GM23338 (cell line): ENCODE measurements around the gene NF1. TPM values are rescaled to one million over a fixed set of nuclear protein-coding genes. Genes with fewer than 3 reads are reported as not detected.

Experiments used
- ATAC-seq: fragments of 200-7000 bp; cut with Tn5 transposase; 3 replicates; pipeline ENCODE4 v1.9.1; 2020
- DNase-seq: peaks from one replicate; pipeline ENCODE4 v3.0.0-alpha.2; 2015; ENCODE audit warnings: low spot score
- H2AFZ ChIP-seq: fragments of 200-600 bp; sonication (generic); 2 replicates; pipeline ENCODE4 v1.8.0; 2016; ENCODE audit warnings: antibody characterized with exemption, mild to moderate bottlenecking, moderate library complexity
- H3F3A ChIP-seq: fragments of 200-600 bp; sonication (generic); replicated peaks from 2 replicates; pipeline ENCODE4 v1.8.0; 2017; ENCODE audit warnings: antibody characterized with exemption, mixed run types, low read depth
- H3K27ac ChIP-seq: fragments of 200-600 bp; sonication (generic); 2 replicates; pipeline ENCODE4 v1.6.1; 2016; ENCODE audit warnings: low read depth
- H3K27me3 ChIP-seq: fragments of 200-600 bp; sonication (generic); 2 replicates; pipeline ENCODE4 v1.8.0; 2016; ENCODE audit warnings: mild to moderate bottlenecking, mixed run types, moderate library complexity; ENCODE audit not compliant: insufficient read depth
- H3K36me3 ChIP-seq: fragments of 200-600 bp; sonication (generic); 2 replicates; pipeline ENCODE4 v1.8.0; 2016; ENCODE audit warnings: mild to moderate bottlenecking; ENCODE audit not compliant: insufficient read depth
- H3K4me1 ChIP-seq: fragments of 200-600 bp; sonication (generic); 2 replicates; pipeline ENCODE4 v1.8.0; 2016; ENCODE audit warnings: mild to moderate bottlenecking, moderate library complexity; ENCODE audit not compliant: insufficient read depth
- H3K4me2 ChIP-seq: fragments of 200-600 bp; sonication (generic); 2 replicates; pipeline ENCODE4 v1.7.1; 2017; ENCODE audit warnings: mixed run types
- H3K4me3 ChIP-seq: fragments of 200-600 bp; sonication (generic); 2 replicates; pipeline ENCODE4 v1.6.1; 2016; ENCODE audit warnings: mixed run types
- H3K79me2 ChIP-seq: fragments of 200-600 bp; sonication (generic); replicated peaks from 2 replicates; pipeline ENCODE4 v1.8.0; 2017; ENCODE audit warnings: mild to moderate bottlenecking; ENCODE audit not compliant: insufficient read depth
- H3K9me2 ChIP-seq: fragments of 200-600 bp; sonication (generic); 2 replicates; pipeline ENCODE4 v1.8.0; 2017; ENCODE audit not compliant: insufficient read depth
- H4K20me1 ChIP-seq: fragments of 200-600 bp; sonication (generic); replicated peaks from 2 replicates; pipeline ENCODE4 v1.8.0; 2017; ENCODE audit warnings: mild to moderate bottlenecking; ENCODE audit not compliant: insufficient read depth
- H3K27ac Mint-ChIP-seq: 2 replicates; pipeline ENCODE4 v1.8.0; 2020; ENCODE audit warnings: inconsistent platforms, mild to moderate bottlenecking, moderate library complexity, mixed read lengths
- H3K27me3 Mint-ChIP-seq: 3 replicates; pipeline ENCODE4 v1.8.0; 2022; ENCODE audit warnings: low read depth, mild to moderate bottlenecking, moderate library complexity, mixed read lengths, inconsistent platforms; ENCODE audit not compliant: insufficient read depth, poor library complexity
- H3K36me3 Mint-ChIP-seq: 3 replicates; pipeline ENCODE4 v1.8.0; 2021; ENCODE audit warnings: low read depth, mild to moderate bottlenecking, inconsistent platforms, moderate library complexity, mixed read lengths
- H3K4me1 Mint-ChIP-seq: 3 replicates; pipeline ENCODE4 v1.8.0; 2020; ENCODE audit warnings: mild to moderate bottlenecking, inconsistent platforms, mixed read lengths
- H3K4me3 Mint-ChIP-seq: 3 replicates; pipeline ENCODE4 v1.8.0; 2021; ENCODE audit warnings: moderate library complexity, mild to moderate bottlenecking, inconsistent platforms, mixed read lengths
- H3K9me3 Mint-ChIP-seq: 3 replicates; pipeline ENCODE4 v1.8.0; 2020; ENCODE audit warnings: moderate library complexity, mild to moderate bottlenecking, inconsistent platforms, mixed read lengths
- CREB1 ChIP-seq: fragments of 250-450 bp; sonication (Bioruptor Pico); IDR thresholded peaks from 2 replicates; pipeline ENCODE4 v1.5.0; 2020; ENCODE audit warnings: low read depth, mild to moderate bottlenecking, moderate library complexity
- EZH2 ChIP-seq: fragments of 200-600 bp; sonication (generic); IDR thresholded peaks from one replicate; pipeline ENCODE4 v1.8.0; 2017; ENCODE audit warnings: antibody characterized with exemption, mild to moderate bottlenecking, low read depth; ENCODE audit not compliant: unreplicated experiment
- EZH2phosphoT487 ChIP-seq: fragments of 200-600 bp; sonication (generic); IDR thresholded peaks from one replicate; pipeline ENCODE4 v1.8.1; 2018; ENCODE audit warnings: antibody characterized with exemption; ENCODE audit not compliant: unreplicated experiment
- JUNB ChIP-seq: IDR thresholded peaks from one replicate; pipeline ENCODE4 v1.6.1; 2016; ENCODE audit warnings: antibody characterized with exemption; ENCODE audit not compliant: unreplicated experiment
- NANOG ChIP-seq: IDR thresholded peaks from 2 replicates; pipeline ENCODE4 v1.6.1; 2016; ENCODE audit warnings: antibody characterized with exemption, borderline replicate concordance
- POLR2AphosphoS5 ChIP-seq: IDR thresholded peaks from 2 replicates; pipeline ENCODE4 v1.6.1; 2016; ENCODE audit warnings: antibody characterized with exemption, low read depth
- STAT1 ChIP-seq: IDR thresholded peaks from one replicate; pipeline ENCODE4 v1.6.1; 2016; ENCODE audit warnings: antibody characterized with exemption; ENCODE audit not compliant: unreplicated experiment
- ZNF114 ChIP-seq: fragments of 250-450 bp; sonication (Bioruptor Pico); IDR thresholded peaks from 2 replicates; pipeline ENCODE4 v1.5.0; 2020; ENCODE audit warnings: mild to moderate bottlenecking, moderate library complexity
- ZNF331 ChIP-seq: fragments of 250-450 bp; sonication (Bioruptor Pico); IDR thresholded peaks from 2 replicates; pipeline ENCODE4 v1.5.0; 2020; ENCODE audit warnings: low read depth, mild to moderate bottlenecking, moderate library complexity
- polyA plus RNA-seq: library from polyadenylated mRNA; unstranded; fragments of >200 nt; fragmentation: Nextera tagmentation; extraction: Ambion mirVana; gene quantifications from 2 replicates; pipeline ENCODE4 v1.2.1, GENCODE V29; 2016
- total RNA-seq: library from RNA; depleted of rRNA; stranded (reverse); fragments of >200 nt; shearing (Covaris generic); gene quantifications from 2 replicates; pipeline ENCODE4 v1.2.3, GENCODE V29; 2014
- TF ChIP-seq, protein P1 (sequence below): IDR thresholded peaks from 2 replicates; pipeline ENCODE4 v1.6.1; 2016; ENCODE audit warnings: antibody characterized with exemption
- TF ChIP-seq, protein P2 (sequence below), 2 experiments: fragments of 200-600 bp in 1 of 2; sonication (generic) in 1 of 2; conservative IDR thresholded peaks; 2 replicates each; pipeline versions ENCODE4 v1.5.1 to v1.6.1; 2016 to 2017; ENCODE audit warnings: antibody characterized with exemption in 2 of 2, low read depth in 2 of 2, mild to moderate bottlenecking in 2 of 2, moderate library complexity in 1 of 2
- TF ChIP-seq, protein P3 (sequence below): IDR thresholded peaks from one replicate; pipeline ENCODE4 v1.6.1; 2018; ENCODE audit warnings: antibody characterized with exemption; ENCODE audit not compliant: unreplicated experiment
- TF ChIP-seq, protein P4 (sequence below): fragments of 250-450 bp; sonication (Bioruptor Pico); IDR thresholded peaks from 2 replicates; pipeline ENCODE4 v1.5.0; 2020; ENCODE audit warnings: mild to moderate bottlenecking, moderate library complexity

NF1 gene
- total and polyA plus RNA-seq, 2 experiments from 2014 or later: 16.3 to 49.7 TPM

GRCh38 chr17:31132977-31133376 is 38.2 kb downstream of the NF1 start:
- no peaks in the 10 kb centered on the region for H3F3A ChIP-seq
- no peak overlapping the region for H3K27ac Mint-ChIP-seq
- H3K27me3 Mint-ChIP-seq: peaks cover 5% of the 10 kb centered on the region
- H3K4me3 ChIP-seq: no peak overlapping the region
- DNase-seq (no peak), ATAC-seq (no peak)
- H3K36me3 Mint-ChIP-seq: no peaks in the 10 kb centered on the region; the same call in 1 of the 3 replicates
- H3K9me3 Mint-ChIP-seq: no peaks in the 10 kb centered on the region
- no peak overlapping the region for H2AFZ ChIP-seq
- H3K9me2 ChIP-seq: no peaks in the 10 kb centered on the region
- no peak overlapping the region for H3K4me3 Mint-ChIP-seq
- H3K27me3 ChIP-seq: no peaks in the 10 kb centered on the region
- H3K27ac ChIP-seq: no peak overlapping the region
- peaks cover 9% of the 10 kb centered on the region; the same call in 1 of the 2 replicates for H3K4me1 ChIP-seq
- TF ChIP-seq NANOG (no peak), JUNB (no peak), ZNF114 (no peak), EZH2 (no peak), CREB1 (CRISPR knock-in tag) (no peak), POLR2AphosphoS5 (no peak), EZH2phosphoT487 (no peak), STAT1 (no peak), ZNF331 (CRISPR knock-in tag) (no peak)
- TF ChIP-seq, protein P1, sequence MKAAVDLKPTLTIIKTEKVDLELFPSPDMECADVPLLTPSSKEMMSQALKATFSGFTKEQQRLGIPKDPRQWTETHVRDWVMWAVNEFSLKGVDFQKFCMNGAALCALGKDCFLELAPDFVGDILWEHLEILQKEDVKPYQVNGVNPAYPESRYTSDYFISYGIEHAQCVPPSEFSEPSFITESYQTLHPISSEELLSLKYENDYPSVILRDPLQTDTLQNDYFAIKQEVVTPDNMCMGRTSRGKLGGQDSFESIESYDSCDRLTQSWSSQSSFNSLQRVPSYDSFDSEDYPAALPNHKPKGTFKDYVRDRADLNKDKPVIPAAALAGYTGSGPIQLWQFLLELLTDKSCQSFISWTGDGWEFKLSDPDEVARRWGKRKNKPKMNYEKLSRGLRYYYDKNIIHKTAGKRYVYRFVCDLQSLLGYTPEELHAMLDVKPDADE: no peak
- TF ChIP-seq, protein P2, sequence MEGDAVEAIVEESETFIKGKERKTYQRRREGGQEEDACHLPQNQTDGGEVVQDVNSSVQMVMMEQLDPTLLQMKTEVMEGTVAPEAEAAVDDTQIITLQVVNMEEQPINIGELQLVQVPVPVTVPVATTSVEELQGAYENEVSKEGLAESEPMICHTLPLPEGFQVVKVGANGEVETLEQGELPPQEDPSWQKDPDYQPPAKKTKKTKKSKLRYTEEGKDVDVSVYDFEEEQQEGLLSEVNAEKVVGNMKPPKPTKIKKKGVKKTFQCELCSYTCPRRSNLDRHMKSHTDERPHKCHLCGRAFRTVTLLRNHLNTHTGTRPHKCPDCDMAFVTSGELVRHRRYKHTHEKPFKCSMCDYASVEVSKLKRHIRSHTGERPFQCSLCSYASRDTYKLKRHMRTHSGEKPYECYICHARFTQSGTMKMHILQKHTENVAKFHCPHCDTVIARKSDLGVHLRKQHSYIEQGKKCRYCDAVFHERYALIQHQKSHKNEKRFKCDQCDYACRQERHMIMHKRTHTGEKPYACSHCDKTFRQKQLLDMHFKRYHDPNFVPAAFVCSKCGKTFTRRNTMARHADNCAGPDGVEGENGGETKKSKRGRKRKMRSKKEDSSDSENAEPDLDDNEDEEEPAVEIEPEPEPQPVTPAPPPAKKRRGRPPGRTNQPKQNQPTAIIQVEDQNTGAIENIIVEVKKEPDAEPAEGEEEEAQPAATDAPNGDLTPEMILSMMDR (conservative IDR thresholded peaks at IDR 0.05; ENCODE audit: low read depth in 2 of 2): no peak
- TF ChIP-seq, protein P3, sequence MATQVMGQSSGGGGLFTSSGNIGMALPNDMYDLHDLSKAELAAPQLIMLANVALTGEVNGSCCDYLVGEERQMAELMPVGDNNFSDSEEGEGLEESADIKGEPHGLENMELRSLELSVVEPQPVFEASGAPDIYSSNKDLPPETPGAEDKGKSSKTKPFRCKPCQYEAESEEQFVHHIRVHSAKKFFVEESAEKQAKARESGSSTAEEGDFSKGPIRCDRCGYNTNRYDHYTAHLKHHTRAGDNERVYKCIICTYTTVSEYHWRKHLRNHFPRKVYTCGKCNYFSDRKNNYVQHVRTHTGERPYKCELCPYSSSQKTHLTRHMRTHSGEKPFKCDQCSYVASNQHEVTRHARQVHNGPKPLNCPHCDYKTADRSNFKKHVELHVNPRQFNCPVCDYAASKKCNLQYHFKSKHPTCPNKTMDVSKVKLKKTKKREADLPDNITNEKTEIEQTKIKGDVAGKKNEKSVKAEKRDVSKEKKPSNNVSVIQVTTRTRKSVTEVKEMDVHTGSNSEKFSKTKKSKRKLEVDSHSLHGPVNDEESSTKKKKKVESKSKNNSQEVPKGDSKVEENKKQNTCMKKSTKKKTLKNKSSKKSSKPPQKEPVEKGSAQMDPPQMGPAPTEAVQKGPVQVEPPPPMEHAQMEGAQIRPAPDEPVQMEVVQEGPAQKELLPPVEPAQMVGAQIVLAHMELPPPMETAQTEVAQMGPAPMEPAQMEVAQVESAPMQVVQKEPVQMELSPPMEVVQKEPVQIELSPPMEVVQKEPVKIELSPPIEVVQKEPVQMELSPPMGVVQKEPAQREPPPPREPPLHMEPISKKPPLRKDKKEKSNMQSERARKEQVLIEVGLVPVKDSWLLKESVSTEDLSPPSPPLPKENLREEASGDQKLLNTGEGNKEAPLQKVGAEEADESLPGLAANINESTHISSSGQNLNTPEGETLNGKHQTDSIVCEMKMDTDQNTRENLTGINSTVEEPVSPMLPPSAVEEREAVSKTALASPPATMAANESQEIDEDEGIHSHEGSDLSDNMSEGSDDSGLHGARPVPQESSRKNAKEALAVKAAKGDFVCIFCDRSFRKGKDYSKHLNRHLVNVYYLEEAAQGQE: no peak
- TF ChIP-seq, protein P4, sequence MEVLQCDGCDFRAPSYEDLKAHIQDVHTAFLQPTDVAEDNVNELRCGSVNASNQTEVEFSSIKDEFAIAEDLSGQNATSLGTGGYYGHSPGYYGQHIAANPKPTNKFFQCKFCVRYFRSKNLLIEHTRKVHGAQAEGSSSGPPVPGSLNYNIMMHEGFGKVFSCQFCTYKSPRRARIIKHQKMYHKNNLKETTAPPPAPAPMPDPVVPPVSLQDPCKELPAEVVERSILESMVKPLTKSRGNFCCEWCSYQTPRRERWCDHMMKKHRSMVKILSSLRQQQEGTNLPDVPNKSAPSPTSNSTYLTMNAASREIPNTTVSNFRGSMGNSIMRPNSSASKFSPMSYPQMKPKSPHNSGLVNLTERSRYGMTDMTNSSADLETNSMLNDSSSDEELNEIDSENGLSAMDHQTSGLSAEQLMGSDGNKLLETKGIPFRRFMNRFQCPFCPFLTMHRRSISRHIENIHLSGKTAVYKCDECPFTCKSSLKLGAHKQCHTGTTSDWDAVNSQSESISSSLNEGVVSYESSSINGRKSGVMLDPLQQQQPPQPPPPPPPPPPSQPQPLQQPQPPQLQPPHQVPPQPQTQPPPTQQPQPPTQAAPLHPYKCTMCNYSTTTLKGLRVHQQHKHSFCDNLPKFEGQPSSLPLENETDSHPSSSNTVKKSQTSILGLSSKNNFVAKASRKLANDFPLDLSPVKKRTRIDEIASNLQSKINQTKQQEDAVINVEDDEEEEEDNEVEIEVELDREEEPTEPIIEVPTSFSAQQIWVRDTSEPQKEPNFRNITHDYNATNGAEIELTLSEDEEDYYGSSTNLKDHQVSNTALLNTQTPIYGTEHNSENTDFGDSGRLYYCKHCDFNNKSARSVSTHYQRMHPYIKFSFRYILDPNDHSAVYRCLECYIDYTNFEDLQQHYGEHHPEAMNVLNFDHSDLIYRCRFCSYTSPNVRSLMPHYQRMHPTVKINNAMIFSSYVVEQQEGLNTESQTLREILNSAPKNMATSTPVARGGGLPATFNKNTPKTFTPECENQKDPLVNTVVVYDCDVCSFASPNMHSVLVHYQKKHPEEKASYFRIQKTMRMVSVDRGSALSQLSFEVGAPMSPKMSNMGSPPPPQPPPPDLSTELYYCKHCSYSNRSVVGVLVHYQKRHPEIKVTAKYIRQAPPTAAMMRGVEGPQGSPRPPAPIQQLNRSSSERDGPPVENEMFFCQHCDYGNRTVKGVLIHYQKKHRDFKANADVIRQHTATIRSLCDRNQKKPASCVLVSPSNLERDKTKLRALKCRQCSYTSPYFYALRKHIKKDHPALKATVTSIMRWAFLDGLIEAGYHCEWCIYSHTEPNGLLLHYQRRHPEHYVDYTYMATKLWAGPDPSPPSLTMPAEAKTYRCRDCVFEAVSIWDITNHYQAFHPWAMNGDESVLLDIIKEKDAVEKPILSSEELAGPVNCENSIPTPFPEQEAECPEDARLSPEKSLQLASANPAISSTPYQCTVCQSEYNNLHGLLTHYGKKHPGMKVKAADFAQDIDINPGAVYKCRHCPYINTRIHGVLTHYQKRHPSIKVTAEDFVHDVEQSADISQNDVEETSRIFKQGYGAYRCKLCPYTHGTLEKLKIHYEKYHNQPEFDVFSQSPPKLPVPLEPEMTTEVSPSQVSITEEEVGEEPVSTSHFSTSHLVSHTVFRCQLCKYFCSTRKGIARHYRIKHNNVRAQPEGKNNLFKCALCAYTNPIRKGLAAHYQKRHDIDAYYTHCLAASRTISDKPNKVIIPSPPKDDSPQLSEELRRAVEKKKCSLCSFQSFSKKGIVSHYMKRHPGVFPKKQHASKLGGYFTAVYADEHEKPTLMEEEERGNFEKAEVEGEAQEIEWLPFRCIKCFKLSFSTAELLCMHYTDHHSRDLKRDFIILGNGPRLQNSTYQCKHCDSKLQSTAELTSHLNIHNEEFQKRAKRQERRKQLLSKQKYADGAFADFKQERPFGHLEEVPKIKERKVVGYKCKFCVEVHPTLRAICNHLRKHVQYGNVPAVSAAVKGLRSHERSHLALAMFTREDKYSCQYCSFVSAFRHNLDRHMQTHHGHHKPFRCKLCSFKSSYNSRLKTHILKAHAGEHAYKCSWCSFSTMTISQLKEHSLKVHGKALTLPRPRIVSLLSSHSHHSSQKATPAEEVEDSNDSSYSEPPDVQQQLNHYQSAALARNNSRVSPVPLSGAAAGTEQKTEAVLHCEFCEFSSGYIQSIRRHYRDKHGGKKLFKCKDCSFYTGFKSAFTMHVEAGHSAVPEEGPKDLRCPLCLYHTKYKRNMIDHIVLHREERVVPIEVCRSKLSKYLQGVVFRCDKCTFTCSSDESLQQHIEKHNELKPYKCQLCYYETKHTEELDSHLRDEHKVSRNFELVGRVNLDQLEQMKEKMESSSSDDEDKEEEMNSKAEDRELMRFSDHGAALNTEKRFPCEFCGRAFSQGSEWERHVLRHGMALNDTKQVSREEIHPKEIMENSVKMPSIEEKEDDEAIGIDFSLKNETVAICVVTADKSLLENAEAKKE: no peak
- H3K4me1 Mint-ChIP-seq: peaks cover 24% of the 10 kb centered on the region
- no peaks in the 10 kb centered on the region for H3K36me3 ChIP-seq
- no peaks in the 10 kb centered on the region; the same call in 1 of the 2 replicates for H4K20me1 ChIP-seq
- H3K79me2 ChIP-seq: peaks cover 72% of the 10 kb centered on the region
- no peak overlapping the region for H3K4me2 ChIP-seq
